HG02870 (cell line): ENCODE results near the gene IL6R.

Experiments used
- ATAC-seq: cut with Tn5 transposase; IDR thresholded peaks from one replicate; pipeline ENCODE4 v1.9.1; 2021; ENCODE audit warnings: mild to moderate bottlenecking, moderate library complexity; ENCODE audit not compliant: unreplicated experiment

IL6R gene

DNA sequence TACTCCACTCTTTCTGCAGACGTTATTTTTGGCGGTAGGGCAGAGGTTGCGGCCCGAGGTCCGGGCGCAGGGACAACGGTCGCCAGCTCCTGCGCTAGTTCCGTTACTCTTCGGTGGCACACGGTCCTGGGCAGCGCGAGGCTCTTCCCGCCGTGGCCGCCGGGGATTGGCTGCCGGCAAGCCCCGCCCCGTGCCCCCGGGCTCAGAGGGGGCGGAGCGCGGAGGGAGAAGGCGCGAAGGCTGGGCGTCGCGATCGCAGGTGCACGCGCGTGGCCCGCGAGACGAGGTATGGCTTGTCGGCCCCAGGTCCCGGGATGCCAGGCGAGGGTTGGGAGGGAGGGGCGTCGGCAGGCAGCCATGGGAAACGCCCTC lies 97.6 kb downstream of the IL6R start:
- no peak for ATAC-seq

DNA sequence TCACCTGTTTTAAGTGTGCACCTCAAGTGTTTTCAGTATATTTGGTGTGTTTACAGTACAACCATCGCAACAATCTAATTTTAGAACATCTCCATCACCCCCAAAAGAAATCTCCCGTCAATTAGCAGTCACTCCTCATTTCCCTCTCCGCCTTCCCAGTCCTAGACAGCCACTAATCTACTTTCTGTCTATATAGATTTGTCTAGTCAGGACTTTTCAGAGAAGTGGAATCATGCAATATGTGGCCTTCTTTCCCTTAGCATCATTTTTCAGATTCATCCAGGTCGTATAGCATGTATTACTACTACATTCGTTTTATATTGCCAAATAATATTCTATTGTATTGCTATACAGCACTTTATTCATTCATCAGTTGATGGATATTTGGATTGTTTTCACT lies 98.8 kb downstream of the IL6R start:
- ATAC-seq: no peak

DNA sequence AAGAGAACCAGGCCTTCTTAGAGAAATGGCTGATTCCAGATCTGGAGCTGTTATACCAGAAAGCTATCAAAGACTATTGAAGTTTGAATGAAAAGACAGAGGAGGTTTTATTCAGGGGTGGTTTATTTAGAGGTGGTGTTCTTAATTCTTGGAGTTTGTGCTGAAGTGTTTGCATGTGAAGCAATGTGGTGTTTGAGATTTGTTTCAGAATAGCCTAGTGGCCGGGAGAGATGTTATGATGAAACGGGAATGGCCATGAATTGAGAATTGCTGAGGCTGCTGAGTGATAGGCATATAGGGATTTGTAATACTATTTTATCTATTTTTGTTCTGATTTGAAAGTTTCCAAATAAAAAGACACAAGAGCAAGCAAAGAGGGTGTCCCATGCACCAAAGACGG lies 107.6 kb downstream of the IL6R start:
- ATAC-seq: no peak

DNA sequence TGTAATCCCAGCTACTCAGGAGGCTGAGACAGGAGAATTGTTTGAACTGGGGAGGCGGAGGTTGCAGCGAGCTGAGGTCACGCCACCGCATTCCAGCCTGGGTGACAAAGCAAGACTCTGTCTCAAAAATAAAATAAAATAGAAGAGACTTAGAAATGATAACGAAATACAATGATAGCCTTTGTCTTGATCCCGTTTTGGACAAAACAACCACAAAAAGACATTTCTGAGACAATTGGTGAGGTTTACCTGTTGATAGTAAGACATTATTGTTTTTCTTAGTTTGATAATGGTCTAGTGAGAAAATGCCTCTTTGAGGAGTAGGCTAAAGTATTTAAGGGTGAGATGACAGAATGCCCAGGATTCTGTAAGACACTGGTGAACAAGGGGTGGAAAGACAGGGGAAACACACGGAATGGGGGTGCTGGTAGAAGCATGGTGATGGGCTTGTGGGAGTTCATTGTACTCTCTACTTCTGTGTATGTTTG lies 109.0 kb downstream of the IL6R start:
- ATAC-seq: no peak

DNA sequence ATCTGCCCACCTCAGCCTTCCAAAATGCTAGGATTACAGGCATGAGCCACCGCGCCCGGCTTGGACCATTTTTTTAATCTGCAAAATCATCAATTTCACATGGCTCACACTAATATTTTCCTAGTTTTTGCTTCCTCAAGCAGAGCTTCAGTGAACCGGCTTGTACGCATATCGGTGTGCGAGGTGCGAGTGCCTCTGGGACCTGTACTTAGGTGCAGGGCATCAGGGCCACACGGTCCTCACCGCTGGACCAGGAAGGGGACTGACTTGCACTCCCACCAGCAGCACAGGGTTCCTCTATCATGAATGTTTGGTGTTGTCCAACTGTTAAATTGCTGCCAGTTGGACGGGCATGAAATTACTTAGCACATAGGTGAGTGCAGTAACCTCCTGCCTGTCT lies 112.5 kb downstream of the IL6R start:
- no peak for ATAC-seq
